ENCODE measurements around the gene METTL3. TPM values are rescaled to one million over a fixed set of nuclear protein-coding genes. Genes with fewer than 3 reads are reported as not detected.

METTL3 gene
- total and polyA plus RNA-seq, 7 donors, result 5.4 to 84.9 (median 60.9) TPM

- Histone ChIP-seq H3K36me3 (peaks cover 0 to 9% (median 0%) of the 10 kb centered on the region in 4 donors), H3K9me3 (no peaks in the 10 kb centered on the region), H3K27ac (peak overlapping the region; percentile 78 to 89 (median 88)), H3K4me1 (peaks cover 0 to 18% (median 14%) of the 10 kb centered on the region in 4 donors), H3K27me3 (no peaks in the 10 kb centered on the region), H3K4me3 (peak overlapping the region; percentile 90 to 95 (median 94))
- intact Hi-C loops (cut with DNase I), result loop anchor here (2.0 kb wide), 1 partner anchor 16 kb away; the partner anchor contains the start of gene METTL3
- WGBS, 2 donors, result 22 to 50% methylated on average over 13 of the region's 13 CpGs
- TF ChIP-seq POLR2AphosphoS5 (IDR thresholded peaks at IDR 0.05), result no peak
- TF ChIP-seq POLR2A (IDR thresholded peaks at IDR 0.05), result no peak
- TF ChIP-seq CTCF (IDR thresholded peaks at IDR 0.05), result no peak
- no peak for TF ChIP-seq EP300 (IDR thresholded peaks at IDR 0.05)
- DNase-seq, result no peak
These were observed 15.7 kb upstream of the METTL3 start for GRCh38 chr14:21526672-21527317.

- Histone ChIP-seq H3K36me3 (peaks cover 0 to 9% (median 0%) of the 10 kb centered on the region in 4 donors), H3K27ac (peak within 1 kb of the TSS; percentile 78 to 89 (median 88)), H3K4me3 (peak within 1 kb of the TSS; percentile 90 to 95 (median 94)), H3K27me3 (no peaks in the 10 kb centered on the region), H3K9me3 (no peaks in the 10 kb centered on the region), H3K4me1 (peaks cover 0 to 18% (median 14%) of the 10 kb centered on the region in 4 donors)
- TF ChIP-seq EP300 (IDR thresholded peaks at IDR 0.05) (no peak), POLR2A (IDR thresholded peaks at IDR 0.05) (peak in 1 of 2 donors; percentile 10), CTCF (IDR thresholded peaks at IDR 0.05) (no peak), POLR2AphosphoS5 (IDR thresholded peaks at IDR 0.05) (peak; percentile 22 to 76 (median 60))
- DNase-seq, result peak; percentile 94
- intact Hi-C loops (cut with DNase I), result loop anchor here (2.0 kb wide), 1 partner anchor 15 kb away; the partner anchor contains the start of gene METTL3
- WGBS, 2 donors, result 1% methylated on average over 43 of the region's 43 CpGs
These were observed 15.0 kb upstream of the METTL3 start, which contains the start of gene SALL2 for GRCh38 chr14:21525962-21526671. Gene SALL2, minus strand, starts transcription at chr14:21526346. Its CDS starts 219 bp downstream, at chr14:21526127.

- Histone ChIP-seq H3K27ac (peak overlapping the region; percentile 78 to 89 (median 88)), H3K4me3 (peak overlapping the region; percentile 90 to 95 (median 94)), H3K27me3 (no peaks in the 10 kb centered on the region), H3K9me3 (no peaks in the 10 kb centered on the region), H3K36me3 (peaks cover 0 to 9% (median 0%) of the 10 kb centered on the region in 4 donors), H3K4me1 (peaks cover 0 to 18% (median 14%) of the 10 kb centered on the region in 4 donors)
- no peak for DNase-seq
- 54% methylated on average over 10 to 12 of the region's 12 CpGs for WGBS, 2 donors
- intact Hi-C loops (cut with DNase I), result no loop called here
- TF ChIP-seq CTCF (IDR thresholded peaks at IDR 0.05) (no peak), EP300 (IDR thresholded peaks at IDR 0.05) (no peak), POLR2A (IDR thresholded peaks at IDR 0.05) (no peak), POLR2AphosphoS5 (IDR thresholded peaks at IDR 0.05) (no peak)
These were observed 14.4 kb upstream of the METTL3 start for GRCh38 chr14:21525571-21525961.

GRCh38 chr14:21524575-21525490, 13.7 kb upstream of the METTL3 start:
- Histone ChIP-seq H3K9me3 (no peaks in the 10 kb centered on the region), H3K4me1 (peaks cover 0 to 18% (median 14%) of the 10 kb centered on the region in 4 donors), H3K27me3 (no peaks in the 10 kb centered on the region), H3K4me3 (peak overlapping the region; percentile 90 to 95 (median 94)), H3K36me3 (peaks cover 0 to 9% (median 0%) of the 10 kb centered on the region in 4 donors), H3K27ac (peak overlapping the region; percentile 78 to 89 (median 88))
- TF ChIP-seq POLR2AphosphoS5 (IDR thresholded peaks at IDR 0.05) (no peak), POLR2A (IDR thresholded peaks at IDR 0.05) (no peak), EP300 (IDR thresholded peaks at IDR 0.05) (no peak), CTCF (IDR thresholded peaks at IDR 0.05) (no peak)
- 84 to 88% methylated on average over 18 of the region's 18 CpGs for WGBS, 2 donors
- DNase-seq, result no peak
- intact Hi-C loops (cut with DNase I), result no loop called here
